SK-N-SH treated with all-trans-retinoic acid at 6 μM for 48 hours (cell line): ENCODE data around the gene AP1G1.

Source experiments
- ATAC-seq: fragments of 200-7000 bp; cut with Tn5 transposase; 3 replicates; pipeline ENCODE4 v1.9.1; 2020; ENCODE audit warnings: mild to moderate bottlenecking, moderate library complexity
- ARNTL ChIP-seq: fragments of 450-650 bp; formaldehyde crosslinking; IDR thresholded peaks from 2 replicates; pipeline ENCODE4 v1.5.0; 2020; ENCODE audit warnings: low read depth, mild to moderate bottlenecking, moderate library complexity, borderline replicate concordance
- BACH2 ChIP-seq: fragments of 250-450 bp; sonication (Bioruptor Pico); IDR thresholded peaks from 2 replicates; pipeline ENCODE4 v1.9.0; 2021; ENCODE audit warnings: mild to moderate bottlenecking, borderline replicate concordance
- CREB5 ChIP-seq: fragments of 250-450 bp; sonication (Bioruptor Pico); IDR thresholded peaks from 2 replicates; pipeline ENCODE4 v1.5.1; 2020; ENCODE audit warnings: low read depth, mild to moderate bottlenecking, moderate library complexity
- CSRNP3 ChIP-seq: fragments of 250-450 bp; sonication (Bioruptor Pico); IDR thresholded peaks from 2 replicates; pipeline ENCODE4 v1.5.1; 2021; ENCODE audit warnings: mild to moderate bottlenecking, moderate library complexity
- ESRRG ChIP-seq: fragments of 250-450 bp; sonication (Bioruptor Pico); IDR thresholded peaks from 2 replicates; pipeline ENCODE4 v1.6.1; 2021; ENCODE audit warnings: mild to moderate bottlenecking
- GLIS3 ChIP-seq: fragments of 250-450 bp; sonication (Bioruptor Pico); IDR thresholded peaks from 2 replicates; pipeline ENCODE4 v1.5.0; 2020; ENCODE audit warnings: mild to moderate bottlenecking, moderate library complexity
- ISL1 ChIP-seq: fragments of 250-450 bp; sonication (Bioruptor Pico); IDR thresholded peaks from 2 replicates; pipeline ENCODE4 v2.1.2; 2022; ENCODE audit warnings: mild to moderate bottlenecking, moderate library complexity
- OSR1 ChIP-seq: fragments of 250-450 bp; sonication (Bioruptor Pico); IDR thresholded peaks from 2 replicates; pipeline ENCODE4 v1.8.0; 2022; ENCODE audit warnings: moderate library complexity, mild to moderate bottlenecking, inconsistent platforms
- POU6F1 ChIP-seq: fragments of 250-450 bp; sonication (Bioruptor Pico); IDR thresholded peaks from 2 replicates; pipeline ENCODE4 v1.8.0; 2021; ENCODE audit warnings: low read depth, mild to moderate bottlenecking, moderate library complexity, borderline replicate concordance
- PPARA ChIP-seq: fragments of 250-450 bp; sonication (Bioruptor Pico); IDR thresholded peaks from 2 replicates; pipeline ENCODE4 v1.5.0; 2020; ENCODE audit warnings: mild to moderate bottlenecking, borderline replicate concordance
- RARB ChIP-seq: fragments of 250-450 bp; sonication (Bioruptor Pico); IDR thresholded peaks from 2 replicates; pipeline ENCODE4 v1.8.0; 2021; ENCODE audit warnings: mild to moderate bottlenecking, moderate library complexity
- SNAI2 ChIP-seq: fragments of 250-450 bp; sonication (Bioruptor Pico); IDR thresholded peaks from 2 replicates; pipeline ENCODE4 v1.5.0; 2020; ENCODE audit warnings: mild to moderate bottlenecking, moderate library complexity
- TCF4 ChIP-seq: fragments of 250-450 bp; sonication (Bioruptor Pico); IDR thresholded peaks from 2 replicates; pipeline ENCODE4 v1.8.0; 2021; ENCODE audit warnings: mild to moderate bottlenecking, moderate library complexity, borderline replicate concordance
- TOX ChIP-seq: fragments of 250-450 bp; sonication (Bioruptor Pico); IDR thresholded peaks from 2 replicates; pipeline ENCODE4 v1.8.0; 2021; ENCODE audit warnings: mild to moderate bottlenecking, moderate library complexity, borderline replicate concordance
- ZC3H10 ChIP-seq: fragments of 250-450 bp; sonication (Bioruptor Pico); IDR thresholded peaks from 2 replicates; pipeline ENCODE4 v1.5.1; 2021; ENCODE audit warnings: mild to moderate bottlenecking, moderate library complexity
- ZFP3 ChIP-seq: fragments of 250-450 bp; sonication (Bioruptor Pico); IDR thresholded peaks from 2 replicates; pipeline ENCODE4 v1.5.0; 2020; ENCODE audit warnings: mild to moderate bottlenecking, moderate library complexity
- ZFP30 ChIP-seq: fragments of 450-650 bp; formaldehyde crosslinking; IDR thresholded peaks from 2 replicates; pipeline ENCODE4 v1.5.0; 2022; ENCODE audit warnings: mild to moderate bottlenecking, moderate library complexity
- ZNF565 ChIP-seq: fragments of 450-650 bp; formaldehyde crosslinking; conservative IDR thresholded peaks from 2 replicates; pipeline ENCODE4 v1.5.0; 2020; ENCODE audit warnings: low read depth, mild to moderate bottlenecking, moderate library complexity
- ZNF70 ChIP-seq: fragments of 450-650 bp; formaldehyde crosslinking; IDR thresholded peaks from 2 replicates; pipeline ENCODE4 v1.5.0; 2020; ENCODE audit warnings: mild to moderate bottlenecking, moderate library complexity
- ZNF8 ChIP-seq: fragments of 450-650 bp; formaldehyde crosslinking; IDR thresholded peaks from 2 replicates; pipeline ENCODE4 v1.5.0; 2020; ENCODE audit warnings: mild to moderate bottlenecking, moderate library complexity
- TF ChIP-seq, protein P1 (sequence below): fragments of 250-450 bp; sonication (Bioruptor Pico); IDR thresholded peaks from 2 replicates; pipeline ENCODE4 v1.8.0; 2020; ENCODE audit warnings: mild to moderate bottlenecking, moderate library complexity, borderline replicate concordance
- TF ChIP-seq, protein P2 (sequence below): fragments of 250-450 bp; sonication (Bioruptor Pico); IDR thresholded peaks from 2 replicates; pipeline ENCODE4 v1.5.0; 2020; ENCODE audit warnings: mild to moderate bottlenecking, moderate library complexity

The AP1G1 gene

DNA sequence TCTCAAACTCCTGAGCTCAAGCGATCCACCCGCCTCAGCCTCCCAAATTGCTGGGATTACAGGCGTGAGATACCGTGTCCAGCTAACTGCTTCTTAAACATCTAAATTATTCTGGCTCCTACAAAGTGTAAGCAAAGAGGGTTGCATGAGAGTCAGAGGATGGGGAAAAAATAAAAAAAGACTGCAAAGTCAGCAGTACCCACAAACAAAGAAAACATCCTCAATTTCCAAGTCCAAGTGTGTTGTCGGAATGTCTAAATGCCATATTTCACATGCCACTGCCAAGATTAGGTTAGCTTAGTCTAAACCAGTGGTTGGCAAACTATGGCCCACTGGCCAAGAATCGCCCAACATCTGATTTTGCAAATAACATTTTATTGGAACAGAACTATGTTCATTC is 71.1 kb downstream of the AP1G1 start:
- no peak for ATAC-seq
- TF ChIP-seq PPARA (CRISPR knock-in tag) (no peak), BACH2 (CRISPR knock-in tag) (no peak)
- TF ChIP-seq, protein P1, sequence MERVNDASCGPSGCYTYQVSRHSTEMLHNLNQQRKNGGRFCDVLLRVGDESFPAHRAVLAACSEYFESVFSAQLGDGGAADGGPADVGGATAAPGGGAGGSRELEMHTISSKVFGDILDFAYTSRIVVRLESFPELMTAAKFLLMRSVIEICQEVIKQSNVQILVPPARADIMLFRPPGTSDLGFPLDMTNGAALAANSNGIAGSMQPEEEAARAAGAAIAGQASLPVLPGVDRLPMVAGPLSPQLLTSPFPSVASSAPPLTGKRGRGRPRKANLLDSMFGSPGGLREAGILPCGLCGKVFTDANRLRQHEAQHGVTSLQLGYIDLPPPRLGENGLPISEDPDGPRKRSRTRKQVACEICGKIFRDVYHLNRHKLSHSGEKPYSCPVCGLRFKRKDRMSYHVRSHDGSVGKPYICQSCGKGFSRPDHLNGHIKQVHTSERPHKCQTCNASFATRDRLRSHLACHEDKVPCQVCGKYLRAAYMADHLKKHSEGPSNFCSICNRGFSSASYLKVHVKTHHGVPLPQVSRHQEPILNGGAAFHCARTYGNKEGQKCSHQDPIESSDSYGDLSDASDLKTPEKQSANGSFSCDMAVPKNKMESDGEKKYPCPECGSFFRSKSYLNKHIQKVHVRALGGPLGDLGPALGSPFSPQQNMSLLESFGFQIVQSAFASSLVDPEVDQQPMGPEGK (CRISPR knock-in tag): no peak

GRCh38 chr16:71734511-71734910 is 74.1 kb downstream of the AP1G1 start:
- no peak for ATAC-seq
- TF ChIP-seq ESRRG (no peak), ZNF70 (no peak), SNAI2 (CRISPR knock-in tag) (no peak), OSR1 (CRISPR knock-in tag) (no peak), ZNF8 (CRISPR knock-in tag) (no peak)

GRCh38 chr16:71732587-71732986 is 76.0 kb downstream of the AP1G1 start:
- no peak for ATAC-seq
- no peak for TF ChIP-seq CSRNP3
- TF ChIP-seq OSR1 (CRISPR knock-in tag): no peak
- no peak for TF ChIP-seq ZC3H10
- no peak for TF ChIP-seq ZNF70
- TF ChIP-seq CREB5 (CRISPR knock-in tag): no peak
- no peak for TF ChIP-seq ESRRG
- TF ChIP-seq TCF4 (CRISPR knock-in tag): no peak
- no peak for TF ChIP-seq BACH2 (CRISPR knock-in tag)
- no peak for TF ChIP-seq ZNF565
- TF ChIP-seq, protein P1 (CRISPR knock-in tag): no peak
- no peak for TF ChIP-seq ISL1
- TF ChIP-seq TOX: no peak
- TF ChIP-seq PPARA (CRISPR knock-in tag): no peak
- TF ChIP-seq RARB (CRISPR knock-in tag): no peak
- TF ChIP-seq POU6F1 (CRISPR knock-in tag): no peak
- no peak for TF ChIP-seq ARNTL (CRISPR knock-in tag)
- no peak for TF ChIP-seq ZNF8 (CRISPR knock-in tag)
- TF ChIP-seq ZFP30 (CRISPR knock-in tag): no peak
- no peak for TF ChIP-seq SNAI2 (CRISPR knock-in tag)
- TF ChIP-seq GLIS3 (CRISPR knock-in tag): no peak
- TF ChIP-seq, all 23 proteins: peak for 0

- ATAC-seq: no peak
- TF ChIP-seq ZFP3 (no peak), ZC3H10 (no peak), BACH2 (CRISPR knock-in tag) (no peak), ISL1 (no peak), SNAI2 (CRISPR knock-in tag) (no peak), ZFP30 (CRISPR knock-in tag) (no peak), ZNF70 (no peak), ZNF8 (CRISPR knock-in tag) (no peak), CREB5 (CRISPR knock-in tag) (no peak), TCF4 (CRISPR knock-in tag) (no peak)
- TF ChIP-seq, protein P2, sequence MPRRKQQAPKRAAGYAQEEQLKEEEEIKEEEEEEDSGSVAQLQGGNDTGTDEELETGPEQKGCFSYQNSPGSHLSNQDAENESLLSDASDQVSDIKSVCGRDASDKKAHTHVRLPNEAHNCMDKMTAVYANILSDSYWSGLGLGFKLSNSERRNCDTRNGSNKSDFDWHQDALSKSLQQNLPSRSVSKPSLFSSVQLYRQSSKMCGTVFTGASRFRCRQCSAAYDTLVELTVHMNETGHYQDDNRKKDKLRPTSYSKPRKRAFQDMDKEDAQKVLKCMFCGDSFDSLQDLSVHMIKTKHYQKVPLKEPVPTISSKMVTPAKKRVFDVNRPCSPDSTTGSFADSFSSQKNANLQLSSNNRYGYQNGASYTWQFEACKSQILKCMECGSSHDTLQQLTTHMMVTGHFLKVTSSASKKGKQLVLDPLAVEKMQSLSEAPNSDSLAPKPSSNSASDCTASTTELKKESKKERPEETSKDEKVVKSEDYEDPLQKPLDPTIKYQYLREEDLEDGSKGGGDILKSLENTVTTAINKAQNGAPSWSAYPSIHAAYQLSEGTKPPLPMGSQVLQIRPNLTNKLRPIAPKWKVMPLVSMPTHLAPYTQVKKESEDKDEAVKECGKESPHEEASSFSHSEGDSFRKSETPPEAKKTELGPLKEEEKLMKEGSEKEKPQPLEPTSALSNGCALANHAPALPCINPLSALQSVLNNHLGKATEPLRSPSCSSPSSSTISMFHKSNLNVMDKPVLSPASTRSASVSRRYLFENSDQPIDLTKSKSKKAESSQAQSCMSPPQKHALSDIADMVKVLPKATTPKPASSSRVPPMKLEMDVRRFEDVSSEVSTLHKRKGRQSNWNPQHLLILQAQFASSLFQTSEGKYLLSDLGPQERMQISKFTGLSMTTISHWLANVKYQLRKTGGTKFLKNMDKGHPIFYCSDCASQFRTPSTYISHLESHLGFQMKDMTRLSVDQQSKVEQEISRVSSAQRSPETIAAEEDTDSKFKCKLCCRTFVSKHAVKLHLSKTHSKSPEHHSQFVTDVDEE (CRISPR knock-in tag): no peak
These were observed 80.9 kb downstream of the AP1G1 start for GRCh38 chr16:71727551-71728324.
